ENCODE measurements around the gene MAPK8IP2. TPM values are rescaled to one million over a fixed set of nuclear protein-coding genes. Genes with fewer than 3 reads are reported as not detected.

MAPK8IP2 gene
- total RNA-seq, 1 experiment from 2014 or later: 6.4 TPM

GRCh38 chr22:50627642-50628542, 27.3 kb downstream of the MAPK8IP2 start, which contains the start of gene ARSA:
ARSA (minus strand) TSS chr22:50628152; CDS start chr22:50627779, 373 bp downstream.
- intact Hi-C loops (cut with micrococcal nuclease): loop anchor here (2.0 kb wide), 1 partner anchor 63 kb away; no protein-coding TSS in a partner anchor
- peak within 1 kb of the TSS; percentile 58 for H2AFZ ChIP-seq (ENCODE audit: low read depth, low read length, poor library complexity, severe bottlenecking)
- H3K4me3 ChIP-seq (replicated peaks in 1 of 2; ENCODE audit: low read depth in 1 of 2, low read length in 2 of 2): peak within 1 kb of the TSS; percentile 71 to 88
- DNase-seq (ENCODE audit: low read depth, low spot score): no peak
- H3K27me3 ChIP-seq (ENCODE audit: insufficient read depth, low read length): no peaks in the 10 kb centered on the region
- no peaks in the 10 kb centered on the region for H3K79me2 ChIP-seq (ENCODE audit: insufficient read depth, low read length)
- peak within 1 kb of the TSS; percentile 99 for H3K4me2 ChIP-seq (ENCODE audit: low read length)
- BruUV-seq (replicated peaks): TSS peak; percentile 64
- H3K9me2 ChIP-seq (ENCODE audit: insufficient read depth): no peaks in the 10 kb centered on the region
- TF ChIP-seq EZH2 (IDR thresholded peaks at IDR 0.05) (no peak), CTCF (IDR thresholded peaks at IDR 0.05 in 2 of 3, conservative IDR thresholded peaks at IDR 0.05 in 1 of 3; ENCODE audit: borderline replicate concordance in 1 of 3, insufficient read depth in 1 of 3, low read depth in 2 of 3, low read length in 2 of 3) (peak in 2 of 3 experiments; percentile 15 to 23; a peak in 1 of 6 replicates), SIN3A (IDR thresholded peaks at IDR 0.05; ENCODE audit: low read depth) (no peak), POLR2AphosphoS5 (IDR thresholded peaks at IDR 0.05; ENCODE audit: low read depth, low read length) (peak; percentile 90), CBX3 (IDR thresholded peaks at IDR 0.05; ENCODE audit: low read depth) (no peak), SRF (IDR thresholded peaks at IDR 0.05; ENCODE audit: low read depth) (no peak), YY1 (IDR thresholded peaks at IDR 0.05; ENCODE audit: extremely low read depth, insufficient replicate concordance, low read depth, low read length) (no peak), POLR2A (IDR thresholded peaks at IDR 0.05; ENCODE audit: borderline replicate concordance, extremely low read depth, insufficient read depth, insufficient read length) (peak; percentile 60), EGR1 (IDR thresholded peaks at IDR 0.05; ENCODE audit: low read depth) (no peak), ZNF274 (IDR thresholded peaks at IDR 0.05; ENCODE audit: low read depth, low read length) (no peak), CEBPB (IDR thresholded peaks at IDR 0.05; ENCODE audit: low read depth) (no peak), JUND (IDR thresholded peaks at IDR 0.05) (no peak), ELF1 (IDR thresholded peaks at IDR 0.05; ENCODE audit: borderline replicate concordance, low read depth) (no peak), RAD21 (IDR thresholded peaks at IDR 0.05; ENCODE audit: low read depth) (peak; percentile 33), REST (IDR thresholded peaks at IDR 0.05; ENCODE audit: low read depth) (no peak), EZH2phosphoT487 (IDR thresholded peaks at IDR 0.05; ENCODE audit: borderline replicate concordance) (no peak)
- ATAC-seq: peak; percentile 82
- ChIA-PET POLR2A (interaction anchor here (1.0 kb wide), 1 partner anchor 64 kb away, joined by 3 read pairs; no protein-coding TSS in a partner anchor), CTCF (interaction anchor here (0.9 to 1.0 kb wide), 2 partner anchors 14 to 102 kb away, joined by 3 read pairs; no protein-coding TSS in a partner anchor), RAD21 (ENCODE audit: low non-redundant PET in 1 of 2, low total read pairs in 2 of 2, uncharacterized antibody in 2 of 2, unreplicated experiment in 2 of 2) (no interaction called here)
- H3K27ac ChIP-seq (ENCODE audit: low read depth, low read length): peak within 1 kb of the TSS; percentile 61
- H3K4me1 ChIP-seq (ENCODE audit: control insufficient read depth in 1 of 2, insufficient read depth in 2 of 2, low read length in 2 of 2): peaks cover 10 to 34% of the 10 kb centered on the region in 2 experiments; a peak in 3 of 4 replicates
- H3K9ac ChIP-seq (ENCODE audit: low read length): peak within 1 kb of the TSS; percentile 76
- no peaks in the 10 kb centered on the region for H3K36me3 ChIP-seq (ENCODE audit: control insufficient read depth in 1 of 2, insufficient read depth in 2 of 2, low read length in 2 of 2)
- H3K9me3 ChIP-seq (ENCODE audit: control insufficient read depth in 1 of 2, insufficient read depth in 1 of 2, low read depth in 1 of 2, low read length in 2 of 2): no peaks in the 10 kb centered on the region
- H4K20me1 ChIP-seq (ENCODE audit: insufficient read depth): no peaks in the 10 kb centered on the region
